Measurements from ENCODE around the gene KCNAB1.
"Not testable (repeated sequence)": the region's sequence is repeated elsewhere in the genome, so short reads cannot be mapped to it uniquely, and the experiment has no call there.

The KCNAB1 gene

DNA sequence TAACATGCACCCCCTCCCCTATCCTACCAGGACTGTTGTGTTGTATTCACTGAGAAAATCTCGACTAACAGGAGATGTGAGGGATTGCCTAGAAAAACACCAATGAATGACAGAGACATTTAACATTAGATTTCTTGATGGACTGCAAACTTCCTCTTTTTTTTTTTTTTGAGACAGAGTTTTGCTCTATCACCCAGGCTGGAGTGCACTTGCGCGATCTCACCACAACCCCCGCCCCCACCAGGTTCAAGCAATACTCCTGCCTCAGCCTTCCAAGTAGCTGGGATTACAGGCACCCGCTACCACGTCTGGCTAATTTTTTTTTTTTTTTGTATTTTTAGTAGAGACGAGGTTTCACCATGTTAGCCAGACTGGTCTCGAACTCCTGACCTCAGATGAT is 17.0 kb downstream of the KCNAB1 start:
- WGBS (ENCODE audit: insufficient coverage): 0% methylated on average over 1 of the region's 8 CpGs
- H3K9me3 ChIP-seq (ENCODE audit: control extremely low read depth in 1 of 5, control insufficient read depth in 4 of 5, insufficient read depth in 2 of 5, low read depth in 1 of 5, low read length in 4 of 5); H3K27me3 ChIP-seq (replicated peaks in 2 of 5; ENCODE audit: control insufficient read depth in 4 of 5, insufficient read depth in 5 of 5, low read length in 4 of 5); H3K27ac ChIP-seq (ENCODE audit: insufficient read depth in 1 of 2, low read depth in 1 of 2, low read length in 2 of 2, poor library complexity in 1 of 2, severe bottlenecking in 2 of 2); H3K36me3 ChIP-seq (ENCODE audit: control insufficient read depth in 4 of 4, insufficient read depth in 4 of 4, low read length in 3 of 4); POLR2A ChIA-PET; H3K4me1 ChIP-seq (ENCODE audit: control extremely low read depth in 1 of 4, control insufficient read depth in 4 of 4, insufficient read depth in 4 of 4, low read length in 3 of 4); H3K4me3 ChIP-seq (ENCODE audit: control insufficient read depth in 1 of 7, extremely low read depth in 1 of 7, insufficient read depth in 4 of 7, low read depth in 2 of 7, low read length in 6 of 7): not testable (repeated sequence)
- CTCF ChIA-PET: interaction anchor here (1.1 to 1.7 kb wide), 2 partner anchors 11 to 13 kb away, joined by 3 to 5 read pairs; no protein-coding TSS in a partner anchor
- DNase-seq: peak; percentile 42 to 78 (median 76)

DNA sequence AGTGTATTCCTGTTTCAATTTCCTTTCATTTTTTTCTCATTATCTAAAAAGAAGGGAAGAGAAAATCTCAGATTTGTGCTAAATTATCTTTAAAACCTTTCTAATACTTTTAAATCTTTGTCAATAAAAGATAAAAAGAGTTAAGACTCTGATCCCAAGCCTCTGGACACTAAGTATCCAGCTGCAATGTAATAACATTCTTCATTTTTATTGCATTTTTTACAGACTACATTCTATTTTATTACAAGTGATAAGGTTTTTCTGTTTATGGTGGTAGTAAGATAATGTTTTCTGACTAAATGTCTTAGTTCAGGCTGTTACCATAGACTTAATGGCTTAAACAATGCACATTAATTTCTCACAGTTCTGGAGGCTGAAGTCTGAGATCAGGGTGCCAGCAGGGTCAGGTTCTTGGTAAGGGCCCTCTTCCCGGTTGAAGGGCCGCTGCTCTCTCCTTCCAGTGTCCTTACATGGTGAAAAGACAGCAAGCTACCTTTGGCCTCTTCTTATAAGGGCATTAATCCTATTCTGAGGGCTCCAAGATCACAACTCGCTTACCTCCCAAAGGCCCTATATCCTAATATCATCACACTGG is 19.7 kb downstream of the KCNAB1 start:
- WGBS (ENCODE audit: insufficient coverage): 100% methylated on average over 2 of the region's 3 CpGs
- ChIA-PET CTCF (interaction anchor here (0.6 to 1.9 kb wide), 3 partner anchors 9 to 952 kb away, joined by 3 to 7 read pairs (median 3); no protein-coding TSS in a partner anchor), POLR2A (no interaction called here)
- H3K4me3 ChIP-seq (ENCODE audit: control insufficient read depth in 1 of 7, extremely low read depth in 1 of 7, insufficient read depth in 4 of 7, low read depth in 2 of 7, low read length in 6 of 7): no peak overlapping the region
- no peak for DNase-seq
- no peaks in the 10 kb centered on the region for H3K36me3 ChIP-seq (ENCODE audit: control insufficient read depth in 4 of 4, insufficient read depth in 4 of 4, low read length in 3 of 4)
- peaks cover 0 to 3% (median 0%) of the 10 kb centered on the region in 5 experiments for H3K27me3 ChIP-seq (replicated peaks in 2 of 5; ENCODE audit: control insufficient read depth in 4 of 5, insufficient read depth in 5 of 5, low read length in 4 of 5)
- H3K4me1 ChIP-seq (ENCODE audit: control extremely low read depth in 1 of 4, control insufficient read depth in 4 of 4, insufficient read depth in 4 of 4, low read length in 3 of 4): peaks cover 0 to 3% (median 1%) of the 10 kb centered on the region in 4 experiments
- H3K9me3 ChIP-seq (ENCODE audit: control extremely low read depth in 1 of 5, control insufficient read depth in 4 of 5, insufficient read depth in 2 of 5, low read depth in 1 of 5, low read length in 4 of 5): no peaks in the 10 kb centered on the region
- H3K27ac ChIP-seq (ENCODE audit: insufficient read depth in 1 of 2, low read depth in 1 of 2, low read length in 2 of 2, poor library complexity in 1 of 2, severe bottlenecking in 2 of 2): no peak overlapping the region

DNA sequence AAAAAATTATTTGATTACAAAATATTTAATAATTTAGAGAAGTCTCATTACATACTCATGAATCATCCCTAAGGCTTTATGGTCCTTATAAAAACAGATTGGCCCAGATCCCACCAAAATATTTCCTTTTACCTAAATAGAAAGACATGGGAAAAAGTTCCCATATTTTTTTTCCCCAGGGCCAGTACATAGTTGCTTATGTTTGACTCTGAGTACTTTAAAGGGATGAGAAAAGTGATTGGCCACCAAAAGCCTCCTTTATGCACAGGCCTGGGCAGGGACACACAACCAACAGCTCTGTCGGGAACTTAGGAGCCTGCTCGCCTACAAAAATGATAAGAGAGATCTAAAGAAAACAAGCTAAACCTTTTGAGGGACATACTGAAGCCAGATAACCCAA is 22.3 kb downstream of the KCNAB1 start:
- Histone ChIP-seq H3K9me3 (ENCODE audit: control extremely low read depth in 1 of 5, control insufficient read depth in 4 of 5, insufficient read depth in 2 of 5, low read depth in 1 of 5, low read length in 4 of 5) (no peaks in the 10 kb centered on the region), H3K36me3 (ENCODE audit: control insufficient read depth in 4 of 4, insufficient read depth in 4 of 4, low read length in 3 of 4) (no peaks in the 10 kb centered on the region), H3K4me3 (ENCODE audit: control insufficient read depth in 1 of 7, extremely low read depth in 1 of 7, insufficient read depth in 4 of 7, low read depth in 2 of 7, low read length in 6 of 7) (no peak overlapping the region), H3K27me3 (replicated peaks in 2 of 5; ENCODE audit: control insufficient read depth in 4 of 5, insufficient read depth in 5 of 5, low read length in 4 of 5) (peaks cover 0 to 4% (median 0%) of the 10 kb centered on the region in 5 experiments), H3K4me1 (ENCODE audit: control extremely low read depth in 1 of 4, control insufficient read depth in 4 of 4, insufficient read depth in 4 of 4, low read length in 3 of 4) (no peaks in the 10 kb centered on the region), H3K27ac (ENCODE audit: insufficient read depth in 1 of 2, low read depth in 1 of 2, low read length in 2 of 2, poor library complexity in 1 of 2, severe bottlenecking in 2 of 2) (no peak overlapping the region)
- WGBS (ENCODE audit: insufficient coverage): 93% methylated on average over 2 of the region's 2 CpGs
- DNase-seq: no peak
- ChIA-PET POLR2A (interaction anchor here (0.6 kb wide), 1 partner anchor 995 kb away, joined by 3 read pairs; no protein-coding TSS in a partner anchor), CTCF (interaction anchor here (1.6 kb wide), 1 partner anchor 14 kb away, joined by 3 read pairs; no protein-coding TSS in a partner anchor)

DNA sequence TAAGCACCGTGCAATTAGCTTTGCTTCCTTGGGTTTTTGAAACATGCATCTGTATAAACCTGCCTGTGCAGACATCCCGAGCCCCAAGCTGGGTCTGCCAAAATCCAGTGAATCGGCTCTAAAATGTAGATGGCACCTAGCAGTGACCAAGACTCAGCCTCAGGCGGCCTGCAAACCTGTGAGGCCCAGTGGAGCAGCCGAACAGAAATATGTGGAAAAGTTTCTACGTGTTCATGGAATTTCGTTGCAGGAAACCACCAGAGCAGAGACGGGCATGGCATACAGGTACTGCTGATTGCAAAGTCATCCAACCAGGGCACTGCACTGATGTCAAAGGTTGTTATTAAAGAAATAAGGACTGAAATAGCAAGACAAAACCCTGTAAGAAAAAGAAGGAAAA is 22.8 kb downstream of the KCNAB1 start:
- no peak for DNase-seq
- Histone ChIP-seq H3K4me3 (ENCODE audit: control insufficient read depth in 1 of 7, extremely low read depth in 1 of 7, insufficient read depth in 4 of 7, low read depth in 2 of 7, low read length in 6 of 7) (no peak overlapping the region), H3K27ac (ENCODE audit: insufficient read depth in 1 of 2, low read depth in 1 of 2, low read length in 2 of 2, poor library complexity in 1 of 2, severe bottlenecking in 2 of 2) (no peak overlapping the region), H3K9me3 (ENCODE audit: control extremely low read depth in 1 of 5, control insufficient read depth in 4 of 5, insufficient read depth in 2 of 5, low read depth in 1 of 5, low read length in 4 of 5) (no peaks in the 10 kb centered on the region), H3K4me1 (ENCODE audit: control extremely low read depth in 1 of 4, control insufficient read depth in 4 of 4, insufficient read depth in 4 of 4, low read length in 3 of 4) (no peaks in the 10 kb centered on the region), H3K27me3 (replicated peaks in 2 of 5; ENCODE audit: control insufficient read depth in 4 of 5, insufficient read depth in 5 of 5, low read length in 4 of 5) (peaks cover 0 to 4% (median 0%) of the 10 kb centered on the region in 5 experiments), H3K36me3 (ENCODE audit: control insufficient read depth in 4 of 4, insufficient read depth in 4 of 4, low read length in 3 of 4) (no peaks in the 10 kb centered on the region)
- ChIA-PET CTCF (interaction anchor here (1.2 to 1.6 kb wide), 2 partner anchors 306 to 399 kb away, joined by 3 to 5 read pairs; no protein-coding TSS in a partner anchor), POLR2A (no interaction called here)
- WGBS (ENCODE audit: insufficient coverage): 99% methylated on average over 8 of the region's 8 CpGs

DNA sequence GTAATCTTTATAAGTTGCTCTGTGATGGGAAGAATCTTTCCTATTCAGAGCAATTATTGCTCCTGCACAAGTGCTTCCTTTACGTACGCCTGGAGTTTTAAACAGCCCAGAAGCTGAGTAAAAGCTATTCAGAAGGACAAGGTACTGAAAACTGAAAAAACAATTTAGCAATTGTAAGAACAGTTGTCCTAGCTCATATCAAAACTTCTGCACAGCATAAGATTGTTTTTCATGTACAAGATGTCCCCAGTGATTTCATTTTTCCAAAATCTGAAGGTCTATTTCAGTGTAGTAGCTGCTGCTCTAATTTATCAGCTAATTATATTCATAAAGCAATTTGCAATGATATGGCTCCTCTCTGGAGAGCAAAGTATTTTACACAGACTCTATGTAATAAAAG is 23.7 kb downstream of the KCNAB1 start:
- peaks cover 0 to 4% (median 0%) of the 10 kb centered on the region in 5 experiments for H3K27me3 ChIP-seq (replicated peaks in 2 of 5; ENCODE audit: control insufficient read depth in 4 of 5, insufficient read depth in 5 of 5, low read length in 4 of 5)
- WGBS (ENCODE audit: insufficient coverage): no CpG with 5 or more reads among the region's 2 CpGs
- H3K36me3 ChIP-seq (ENCODE audit: control insufficient read depth in 4 of 4, insufficient read depth in 4 of 4, low read length in 3 of 4): no peaks in the 10 kb centered on the region
- ChIA-PET CTCF (interaction anchor here (1.0 to 1.6 kb wide), 3 partner anchors 8 to 398 kb away, joined by 3 to 5 read pairs (median 3); no protein-coding TSS in a partner anchor), POLR2A (no interaction called here)
- peaks cover 0 to 4% (median 2%) of the 10 kb centered on the region in 4 experiments for H3K4me1 ChIP-seq (ENCODE audit: control extremely low read depth in 1 of 4, control insufficient read depth in 4 of 4, insufficient read depth in 4 of 4, low read length in 3 of 4)
- no peak overlapping the region for H3K4me3 ChIP-seq (ENCODE audit: control insufficient read depth in 1 of 7, extremely low read depth in 1 of 7, insufficient read depth in 4 of 7, low read depth in 2 of 7, low read length in 6 of 7)
- no peak overlapping the region for H3K27ac ChIP-seq (ENCODE audit: insufficient read depth in 1 of 2, low read depth in 1 of 2, low read length in 2 of 2, poor library complexity in 1 of 2, severe bottlenecking in 2 of 2)
- no peak for DNase-seq
- no peaks in the 10 kb centered on the region for H3K9me3 ChIP-seq (ENCODE audit: control extremely low read depth in 1 of 5, control insufficient read depth in 4 of 5, insufficient read depth in 2 of 5, low read depth in 1 of 5, low read length in 4 of 5)

DNA sequence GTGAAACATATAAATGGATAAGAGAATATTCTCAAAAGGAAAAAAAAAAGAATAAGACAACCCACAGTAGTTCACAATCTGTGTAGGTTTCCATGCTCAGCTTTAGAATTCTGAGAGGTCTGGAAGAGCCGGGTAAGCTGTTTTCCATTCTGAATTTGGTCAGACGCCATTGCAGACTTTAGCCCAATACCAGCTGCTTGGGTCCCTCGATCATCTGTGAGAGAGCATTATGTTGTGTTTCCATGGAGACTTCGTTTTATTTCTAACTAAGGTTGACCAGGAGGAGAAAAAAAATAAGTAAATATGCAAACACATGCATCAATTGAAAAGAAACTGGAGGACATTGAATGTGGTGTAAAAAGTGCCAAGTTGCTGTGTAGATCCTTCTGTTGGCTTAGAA is 25.5 kb downstream of the KCNAB1 start:
- Histone ChIP-seq H3K4me3 (ENCODE audit: control insufficient read depth in 1 of 7, extremely low read depth in 1 of 7, insufficient read depth in 4 of 7, low read depth in 2 of 7, low read length in 6 of 7) (no peak overlapping the region), H3K27ac (ENCODE audit: insufficient read depth in 1 of 2, low read depth in 1 of 2, low read length in 2 of 2, poor library complexity in 1 of 2, severe bottlenecking in 2 of 2) (no peak overlapping the region), H3K36me3 (ENCODE audit: control insufficient read depth in 4 of 4, insufficient read depth in 4 of 4, low read length in 3 of 4) (no peaks in the 10 kb centered on the region), H3K9me3 (ENCODE audit: control extremely low read depth in 1 of 5, control insufficient read depth in 4 of 5, insufficient read depth in 2 of 5, low read depth in 1 of 5, low read length in 4 of 5) (no peaks in the 10 kb centered on the region), H3K4me1 (ENCODE audit: control extremely low read depth in 1 of 4, control insufficient read depth in 4 of 4, insufficient read depth in 4 of 4, low read length in 3 of 4) (peaks cover 3 to 9% (median 6%) of the 10 kb centered on the region in 4 experiments), H3K27me3 (replicated peaks in 2 of 5; ENCODE audit: control insufficient read depth in 4 of 5, insufficient read depth in 5 of 5, low read length in 4 of 5) (peaks cover 0 to 4% (median 0%) of the 10 kb centered on the region in 5 experiments)
- DNase-seq: no peak
- whole genome bisulfite sequencing (ENCODE audit: insufficient coverage): 100% methylated on average over 3 of the region's 4 CpGs
- ChIA-PET POLR2A (no interaction called here), CTCF (interaction anchor here (0.7 kb wide), 1 partner anchor 887 kb away, joined by 3 read pairs; no protein-coding TSS in a partner anchor)

DNA sequence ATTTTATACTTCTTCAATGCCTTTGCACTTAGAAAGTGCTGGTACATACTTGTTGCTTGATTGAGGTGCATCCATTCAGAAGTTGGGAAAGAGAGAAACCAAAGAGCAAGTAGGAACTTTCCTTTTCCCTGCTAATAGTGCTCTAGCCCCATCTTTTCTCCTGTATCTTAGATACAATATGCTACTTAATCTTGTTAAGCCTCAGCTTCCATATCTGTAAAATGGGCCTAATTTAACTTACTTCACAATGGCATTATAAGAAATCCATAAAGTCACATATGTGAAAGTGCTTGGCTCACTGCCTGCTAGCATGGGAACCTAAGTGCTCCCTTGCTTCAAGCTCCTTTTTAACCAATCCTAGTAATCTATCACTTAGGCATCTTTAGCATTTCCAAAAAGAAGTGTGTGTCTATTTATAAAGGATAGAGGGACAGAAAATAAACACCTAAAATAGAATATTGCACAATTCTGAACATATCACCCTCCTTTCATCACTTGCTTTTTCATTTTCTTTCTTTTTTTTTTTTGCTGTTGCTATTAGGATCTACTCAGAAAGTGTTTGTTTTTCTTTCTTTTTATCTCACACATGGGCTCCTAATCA is 28.1 kb downstream of the KCNAB1 start:
- peaks cover 0 to 4% (median 0%) of the 10 kb centered on the region in 5 experiments for H3K27me3 ChIP-seq (replicated peaks in 2 of 5; ENCODE audit: control insufficient read depth in 4 of 5, insufficient read depth in 5 of 5, low read length in 4 of 5)
- ChIA-PET POLR2A (no interaction called here), CTCF (interaction anchor here (0.9 to 8.7 kb wide), 14 partner anchors 8 to 989 kb away, joined by 3 to 94 read pairs (median 4); no protein-coding TSS in a partner anchor)
- peaks cover 3 to 9% (median 6%) of the 10 kb centered on the region in 4 experiments for H3K4me1 ChIP-seq (ENCODE audit: control extremely low read depth in 1 of 4, control insufficient read depth in 4 of 4, insufficient read depth in 4 of 4, low read length in 3 of 4)
- no peaks in the 10 kb centered on the region for H3K9me3 ChIP-seq (ENCODE audit: control extremely low read depth in 1 of 5, control insufficient read depth in 4 of 5, insufficient read depth in 2 of 5, low read depth in 1 of 5, low read length in 4 of 5)
- no peak for DNase-seq
- no peaks in the 10 kb centered on the region for H3K36me3 ChIP-seq (ENCODE audit: control insufficient read depth in 4 of 4, insufficient read depth in 4 of 4, low read length in 3 of 4)
- no peak overlapping the region for H3K27ac ChIP-seq (ENCODE audit: insufficient read depth in 1 of 2, low read depth in 1 of 2, low read length in 2 of 2, poor library complexity in 1 of 2, severe bottlenecking in 2 of 2)
- no peak overlapping the region for H3K4me3 ChIP-seq (ENCODE audit: control insufficient read depth in 1 of 7, extremely low read depth in 1 of 7, insufficient read depth in 4 of 7, low read depth in 2 of 7, low read length in 6 of 7)
